Activated CD4-positive, alpha-beta memory T cell treated with anti-CD3 and anti-CD28 coated beads, Interleukin-2, amount 10 ng/mL, durations not matched to agents 7 days and 5 days (primary cell): ENCODE measurements around the gene PDZK1IP1. TPM values are rescaled to one million over a fixed set of nuclear protein-coding genes. Genes with fewer than 3 reads are reported as not detected.

ENCODE experiments used
- CTCF ChIA-PET: fragments of 350-600 bp; sonication (Branson Sonifier 250); formaldehyde crosslinking; loops from one replicate; lab custom pipeline; 2021; ENCODE audit warnings: antibody characterized with exemption, inconsistent platforms; lab: Charles Lee
- POLR2A ChIA-PET: fragments of 350-600 bp; sonication (Branson Sonifier 250); formaldehyde crosslinking; loops from one replicate; lab custom pipeline; 2021; ENCODE audit warnings: antibody characterized with exemption; lab: Charles Lee
- DNase-seq: peaks from one replicate; pipeline ENCODE4 v3.0.0-alpha.2; 2020
- H3K27ac Mint-ChIP-seq: one replicate; pipeline ENCODE4 v1.8.0; 2021; ENCODE audit warnings: mild to moderate bottlenecking, mixed read lengths
- H3K27me3 Mint-ChIP-seq: one replicate; pipeline ENCODE4 v1.8.0; 2021; ENCODE audit warnings: mixed read lengths
- H3K36me3 Mint-ChIP-seq: one replicate; pipeline ENCODE4 v1.8.0; 2021; ENCODE audit warnings: low read depth, mixed read lengths
- H3K4me1 Mint-ChIP-seq: one replicate; pipeline ENCODE4 v1.8.0; 2021; ENCODE audit warnings: mixed read lengths
- H3K4me3 Mint-ChIP-seq: one replicate; pipeline ENCODE4 v1.8.0; 2021; ENCODE audit warnings: mild to moderate bottlenecking, mixed read lengths
- H3K9me3 Mint-ChIP-seq: one replicate; pipeline ENCODE4 v1.8.0; 2021; ENCODE audit warnings: mixed read lengths
- total RNA-seq, 2 experiments: library from RNA; stranded (reverse); gene quantifications; one replicate each; pipeline ENCODE4 v1.2.3, GENCODE V29; 2021

PDZK1IP1 gene
- total RNA-seq, 2 experiments from 2014 or later, result not detected

DNA sequence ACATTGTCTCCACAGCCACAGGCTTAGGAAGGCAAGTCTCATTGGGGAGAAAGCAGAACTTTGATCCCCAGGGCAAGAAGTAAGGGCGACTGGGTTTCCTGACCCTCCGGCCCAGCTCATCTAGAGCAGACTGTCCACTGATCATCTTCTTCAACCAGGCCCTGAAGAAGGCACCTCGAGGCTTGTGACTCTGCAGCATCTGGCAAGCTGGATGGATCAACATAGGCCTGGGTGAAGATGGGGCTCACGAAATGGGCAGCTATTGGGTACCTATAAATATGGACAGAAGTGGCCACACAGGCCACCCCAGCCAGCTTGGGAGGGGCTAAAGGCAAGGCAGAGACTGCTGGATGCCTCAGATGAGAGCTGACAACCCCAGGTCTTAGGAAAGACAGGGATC lies 29.2 kb upstream of the PDZK1IP1 start:
- no peak overlapping the region for H3K4me3 Mint-ChIP-seq

GRCh38 chr1:47216278-47217059 lies 26.6 kb upstream of the PDZK1IP1 start:
- Mint-ChIP-seq H3K27ac (no peak overlapping the region), H3K27me3 (no peaks in the 10 kb centered on the region), H3K36me3 (no peaks in the 10 kb centered on the region), H3K4me1 (peaks cover 6% of the 10 kb centered on the region), H3K9me3 (no peaks in the 10 kb centered on the region), H3K4me3 (no peak overlapping the region)
- ChIA-PET CTCF (no interaction called here), POLR2A (no interaction called here)
- DNase-seq, result no peak

More for the DNA sequence above, 29.2 kb upstream of the PDZK1IP1 start:
- H3K27ac Mint-ChIP-seq, result no peak overlapping the region
- H3K9me3 Mint-ChIP-seq, result no peaks in the 10 kb centered on the region
- ChIA-PET POLR2A (no interaction called here), CTCF (interaction anchor here (1.0 kb wide), 1 partner anchor 26 kb away, joined by 3 read pairs; no protein-coding TSS in a partner anchor)
- no peaks in the 10 kb centered on the region for H3K36me3 Mint-ChIP-seq
- H3K4me1 Mint-ChIP-seq, result no peaks in the 10 kb centered on the region
- no peaks in the 10 kb centered on the region for H3K27me3 Mint-ChIP-seq
- DNase-seq, result no peak

DNA sequence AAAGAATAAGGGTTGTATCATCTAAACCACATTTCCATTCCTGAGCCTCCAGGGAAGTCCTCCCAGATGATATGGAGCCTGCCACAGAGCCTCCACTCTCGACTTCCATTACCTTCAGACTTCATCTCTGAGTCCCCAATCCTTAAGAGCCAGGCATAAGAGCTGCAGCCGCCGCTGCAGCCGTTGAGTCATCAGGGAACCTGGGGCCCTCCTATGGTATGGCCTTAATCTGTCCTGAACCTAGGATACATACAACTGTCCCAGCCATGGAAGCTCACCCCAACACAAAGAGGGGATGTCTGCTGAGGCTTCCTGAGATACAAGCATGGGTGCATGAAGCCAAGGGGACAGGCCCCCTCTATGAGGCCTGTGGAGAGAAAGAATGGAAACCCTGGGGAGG lies 25.9 kb upstream of the PDZK1IP1 start:
- Mint-ChIP-seq H3K36me3 (no peaks in the 10 kb centered on the region), H3K27ac (no peak overlapping the region), H3K27me3 (no peaks in the 10 kb centered on the region), H3K4me3 (no peak overlapping the region), H3K4me1 (peaks cover 6% of the 10 kb centered on the region), H3K9me3 (no peaks in the 10 kb centered on the region)
- DNase-seq, result no peak
- ChIA-PET POLR2A (no interaction called here), CTCF (interaction anchor here (1.0 kb wide), 1 partner anchor 23 kb away, joined by 5 read pairs; no protein-coding TSS in a partner anchor)

DNA sequence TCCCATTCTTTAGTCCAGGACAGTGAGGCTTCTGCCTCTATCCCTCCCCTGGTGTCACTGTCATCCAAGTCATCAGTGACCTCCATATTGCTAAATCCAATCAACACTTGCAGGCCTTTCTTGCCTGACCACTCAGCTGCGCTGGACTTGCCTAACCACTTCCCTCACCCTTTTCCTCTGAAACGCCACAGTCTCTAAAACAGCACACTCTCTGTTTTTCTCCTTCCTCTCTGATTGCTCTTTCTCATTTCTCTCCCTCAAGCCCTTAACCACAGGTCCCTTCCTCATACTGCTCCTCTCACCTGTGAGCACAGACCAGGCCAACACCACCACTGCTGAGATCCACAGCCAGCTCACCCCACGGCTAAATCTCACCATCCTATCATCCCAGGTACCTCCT lies 24.7 kb upstream of the PDZK1IP1 start:
- POLR2A ChIA-PET, result no interaction called here

GRCh38 chr1:47213230-47213963 lies 23.6 kb upstream of the PDZK1IP1 start:
- Mint-ChIP-seq H3K36me3 (no peaks in the 10 kb centered on the region), H3K4me3 (no peak overlapping the region), H3K27me3 (peaks cover 4% of the 10 kb centered on the region), H3K4me1 (peaks cover 14% of the 10 kb centered on the region), H3K27ac (no peak overlapping the region), H3K9me3 (no peaks in the 10 kb centered on the region)
- POLR2A ChIA-PET, result no interaction called here
- DNase-seq, result no peak
- CTCF ChIA-PET, result interaction anchor here (0.8 to 3.3 kb wide), 2 partner anchors 19 to 34 kb away, joined by 4 to 18 read pairs; no protein-coding TSS in a partner anchor

More for the DNA sequence above, 24.7 kb upstream of the PDZK1IP1 start:
- peaks cover 13% of the 10 kb centered on the region for H3K4me1 Mint-ChIP-seq
- no peaks in the 10 kb centered on the region for H3K36me3 Mint-ChIP-seq
- no peak overlapping the region for H3K27ac Mint-ChIP-seq
- CTCF ChIA-PET, result interaction anchor here (0.6 to 1.0 kb wide), 2 partner anchors 22 to 36 kb away, joined by 3 to 5 read pairs; no protein-coding TSS in a partner anchor
- H3K27me3 Mint-ChIP-seq, result no peaks in the 10 kb centered on the region
- H3K9me3 Mint-ChIP-seq, result no peaks in the 10 kb centered on the region
- H3K4me3 Mint-ChIP-seq, result no peak overlapping the region
- DNase-seq, result no peak

DNA sequence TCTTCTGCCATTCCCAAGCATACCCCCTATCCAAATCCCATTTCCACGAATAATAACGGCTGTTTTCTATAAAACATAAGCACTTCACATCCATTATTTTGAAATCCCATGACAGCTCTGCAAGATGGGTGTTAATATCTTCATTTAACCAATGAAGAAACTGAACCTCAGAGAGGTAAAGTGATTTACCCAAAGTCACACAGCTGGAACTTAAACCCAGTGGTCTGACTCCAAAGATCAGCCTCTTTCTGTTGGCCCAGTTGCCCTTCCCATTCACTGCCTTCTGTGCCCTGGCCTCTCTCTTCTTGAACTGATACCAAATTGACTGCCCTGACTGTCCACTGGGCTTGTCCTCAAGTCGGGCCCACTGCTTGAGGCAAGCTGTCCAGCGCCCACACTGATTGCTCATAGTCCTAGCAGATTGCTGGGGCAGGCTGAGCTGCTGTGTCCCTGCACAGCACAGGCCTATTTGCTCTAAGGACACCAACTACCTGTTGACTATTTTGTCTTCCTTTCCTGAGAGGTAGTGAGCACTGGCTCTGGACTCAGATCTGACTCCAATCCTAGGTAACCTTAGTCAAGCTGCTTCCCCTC lies 22.9 kb upstream of the PDZK1IP1 start:
- Mint-ChIP-seq H3K9me3 (no peaks in the 10 kb centered on the region), H3K27ac (no peak overlapping the region), H3K27me3 (peaks cover 4% of the 10 kb centered on the region), H3K36me3 (no peaks in the 10 kb centered on the region), H3K4me1 (peaks cover 14% of the 10 kb centered on the region), H3K4me3 (no peak overlapping the region)
- DNase-seq, result no peak
- ChIA-PET POLR2A (interaction anchor here (1.3 kb wide), 1 partner anchor 14 kb away, joined by 4 read pairs; no protein-coding TSS in a partner anchor), CTCF (interaction anchor here (0.8 to 3.3 kb wide), 2 partner anchors 19 to 34 kb away, joined by 4 to 18 read pairs; no protein-coding TSS in a partner anchor)

- Mint-ChIP-seq H3K9me3 (no peaks in the 10 kb centered on the region), H3K36me3 (no peaks in the 10 kb centered on the region), H3K27ac (no peak overlapping the region), H3K4me1 (peaks cover 14% of the 10 kb centered on the region), H3K4me3 (no peak overlapping the region), H3K27me3 (peaks cover 4% of the 10 kb centered on the region)
- ChIA-PET POLR2A (interaction anchor here (0.8 to 1.3 kb wide), 3 partner anchors 10 to 226 kb away, joined by 3 to 4 read pairs (median 4); partner anchors contain the start of gene FOXD2), CTCF (interaction anchor here (3.3 kb wide), 1 partner anchor 18 kb away, joined by 18 read pairs; no protein-coding TSS in a partner anchor)
- DNase-seq, result no peak
Observed at GRCh38 chr1:47211796-47212269, 22.0 kb upstream of the PDZK1IP1 start.

GRCh38 chr1:47210666-47211065 lies 20.8 kb upstream of the PDZK1IP1 start:
- CTCF ChIA-PET, result interaction anchor here (0.6 kb wide), 1 partner anchor 374 kb away, joined by 3 read pairs; no protein-coding TSS in a partner anchor
- DNase-seq, result no peak
- Mint-ChIP-seq H3K4me3 (no peak overlapping the region), H3K27ac (no peak overlapping the region), H3K27me3 (peaks cover 10% of the 10 kb centered on the region), H3K4me1 (peaks cover 14% of the 10 kb centered on the region), H3K9me3 (no peaks in the 10 kb centered on the region), H3K36me3 (no peaks in the 10 kb centered on the region)
- POLR2A ChIA-PET, result no interaction called here

DNA sequence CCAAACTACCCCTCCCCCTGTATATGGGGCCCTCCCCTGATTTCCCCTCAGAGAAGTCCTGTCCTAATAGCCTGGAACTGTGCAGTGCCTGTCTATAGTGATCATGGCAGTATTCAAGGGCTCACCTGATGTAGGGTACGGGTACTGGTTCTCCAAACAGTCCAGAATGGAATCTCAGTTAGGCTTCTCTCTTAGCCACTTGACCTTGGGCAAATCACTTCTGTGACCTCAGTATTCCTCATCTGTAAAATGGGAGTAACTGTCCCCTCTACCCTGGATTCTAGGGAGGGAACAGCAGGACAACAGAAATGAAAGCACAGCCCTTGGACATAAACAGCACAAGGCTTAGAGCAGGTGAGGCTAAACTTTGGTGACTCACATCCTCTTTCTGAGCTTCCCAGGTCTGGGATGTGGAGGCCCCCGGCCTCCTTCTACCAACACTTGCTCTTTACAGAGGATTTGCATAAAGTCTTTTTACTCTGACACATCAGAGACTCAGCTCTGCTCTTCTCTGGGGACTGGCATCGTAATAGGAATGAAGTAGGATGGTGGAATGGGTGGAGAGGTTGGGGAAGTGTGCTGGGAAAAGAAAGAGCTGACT lies 20.0 kb upstream of the PDZK1IP1 start:
- H3K4me3 Mint-ChIP-seq, result no peak overlapping the region
- H3K27me3 Mint-ChIP-seq, result peaks cover 14% of the 10 kb centered on the region
- H3K4me1 Mint-ChIP-seq, result peaks cover 14% of the 10 kb centered on the region
- POLR2A ChIA-PET, result no interaction called here
- no peak overlapping the region for H3K27ac Mint-ChIP-seq
- no peaks in the 10 kb centered on the region for H3K9me3 Mint-ChIP-seq
- CTCF ChIA-PET, result interaction anchor here (0.6 kb wide), 1 partner anchor 373 kb away, joined by 3 read pairs; no protein-coding TSS in a partner anchor
- no peaks in the 10 kb centered on the region for H3K36me3 Mint-ChIP-seq
- DNase-seq, result no peak

DNA sequence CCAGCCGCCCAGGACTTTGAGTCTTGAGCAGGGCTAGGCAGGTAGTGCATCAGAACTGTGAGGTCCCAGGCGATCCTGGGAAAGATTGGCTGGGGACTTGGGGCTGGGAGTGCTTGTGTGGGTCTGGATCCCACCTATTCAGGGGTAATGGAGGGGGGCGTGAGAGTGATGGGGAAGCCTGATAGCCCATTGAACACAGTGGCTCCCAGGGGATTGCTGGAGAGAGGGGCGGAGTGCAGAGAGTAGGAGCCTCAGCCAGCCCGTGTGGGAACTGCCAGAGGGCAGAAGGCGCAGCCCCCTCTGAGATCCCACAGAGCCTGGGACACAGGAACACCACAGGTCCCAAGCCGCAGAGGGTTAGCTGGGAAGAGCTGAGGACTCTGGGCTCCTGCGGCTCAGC lies 19.3 kb upstream of the PDZK1IP1 start:
- POLR2A ChIA-PET, result no interaction called here
- Mint-ChIP-seq H3K36me3 (no peaks in the 10 kb centered on the region), H3K27ac (no peak overlapping the region), H3K9me3 (no peaks in the 10 kb centered on the region), H3K4me1 (peaks cover 14% of the 10 kb centered on the region), H3K4me3 (no peak overlapping the region), H3K27me3 (peaks cover 20% of the 10 kb centered on the region)
- CTCF ChIA-PET, result no interaction called here
- DNase-seq, result no peak

DNA sequence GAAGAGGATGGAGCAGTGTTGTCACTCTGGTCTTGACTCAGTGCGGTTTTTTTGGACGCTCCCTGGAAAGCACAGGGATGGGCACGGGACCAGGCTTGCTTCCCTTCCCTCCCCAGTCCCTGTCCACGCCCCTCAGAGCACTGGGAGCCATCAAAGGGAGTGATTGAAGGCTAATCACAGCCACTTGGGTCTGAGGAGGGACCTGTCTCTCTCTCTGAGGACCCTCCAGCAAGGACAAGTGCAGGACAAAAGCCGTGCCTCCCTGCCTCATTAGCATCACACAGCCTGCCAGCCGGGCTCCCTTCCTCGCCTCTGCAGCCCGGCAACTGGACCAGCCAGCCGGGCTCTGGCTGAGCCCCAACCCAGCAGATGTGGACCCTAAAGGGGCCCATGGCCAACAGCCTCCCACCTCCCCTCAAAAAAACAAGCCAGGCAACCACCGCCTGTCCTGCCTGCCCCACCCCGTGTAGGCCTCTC lies 18.6 kb upstream of the PDZK1IP1 start:
- POLR2A ChIA-PET, result no interaction called here
- no peaks in the 10 kb centered on the region for H3K9me3 Mint-ChIP-seq
- H3K27me3 Mint-ChIP-seq, result peaks cover 27% of the 10 kb centered on the region
- no peaks in the 10 kb centered on the region for H3K36me3 Mint-ChIP-seq
- DNase-seq, result no peak
- H3K4me3 Mint-ChIP-seq, result no peak overlapping the region
- CTCF ChIA-PET, result no interaction called here
- peaks cover 14% of the 10 kb centered on the region for H3K4me1 Mint-ChIP-seq
- H3K27ac Mint-ChIP-seq, result no peak overlapping the region

GRCh38 chr1:47207803-47208373 lies 18.1 kb upstream of the PDZK1IP1 start:
- peaks cover 14% of the 10 kb centered on the region for H3K4me1 Mint-ChIP-seq
- H3K27ac Mint-ChIP-seq, result no peak overlapping the region
- no peak for DNase-seq
- no peak overlapping the region for H3K4me3 Mint-ChIP-seq
- peaks cover 31% of the 10 kb centered on the region for H3K27me3 Mint-ChIP-seq
- H3K36me3 Mint-ChIP-seq, result no peaks in the 10 kb centered on the region
- CTCF ChIA-PET, result no interaction called here
- no peaks in the 10 kb centered on the region for H3K9me3 Mint-ChIP-seq
- POLR2A ChIA-PET, result no interaction called here
